Measurements from ENCODE around the gene BRICD5. TPM values are rescaled to one million over a fixed set of nuclear protein-coding genes. Genes with fewer than 3 reads are reported as not detected.
A peak's percentile ranks its signal among the peaks of the same experiment; 100 is the strongest.

BRICD5 gene
- total RNA-seq, 1 donor from 2014 or later, result 5.2 TPM

- no peak overlapping the region for H3K4me3 ChIP-seq
- H3F3A ChIP-seq (ENCODE audit: low read depth), result no peaks in the 10 kb centered on the region
- Mint-ChIP-seq H3K36me3 (peaks cover 2% of the 10 kb centered on the region), H3K4me1 (peaks cover 3% of the 10 kb centered on the region), H3K4me3 (no peak overlapping the region), H3K27ac (no peak overlapping the region), H3K9me3 (no peaks in the 10 kb centered on the region), H3K27me3 (ENCODE audit: insufficient read depth, low read depth) (peaks cover 9% of the 10 kb centered on the region)
- no peaks in the 10 kb centered on the region for H4K20me1 ChIP-seq (ENCODE audit: low read depth)
- H3K36me3 ChIP-seq, result no peaks in the 10 kb centered on the region
- no peak overlapping the region for H3K9ac ChIP-seq
- no peak for DNase-seq (ENCODE audit: low spot score)
- no peaks in the 10 kb centered on the region for H3K27me3 ChIP-seq
- no peaks in the 10 kb centered on the region for H3K79me2 ChIP-seq (ENCODE audit: low read depth)
- TF ChIP-seq EZH2phosphoT487 (IDR thresholded peaks at IDR 0.05), result no peak
- no peak for TF ChIP-seq EZH2 (IDR thresholded peaks at IDR 0.05)
- TF ChIP-seq CTCF (IDR thresholded peaks at IDR 0.05), result no peak
- H3K4me2 ChIP-seq, result no peak overlapping the region
- no peaks in the 10 kb centered on the region for H3K4me1 ChIP-seq
- no peaks in the 10 kb centered on the region for H3K9me3 ChIP-seq (ENCODE audit: low read depth)
- no peak overlapping the region for H3K27ac ChIP-seq
- H2AFZ ChIP-seq (replicated peaks), result no peak overlapping the region
Observed at GRCh38 chr16:2184346-2184745, 26.3 kb downstream of the BRICD5 start.

GRCh38 chr16:2183671-2184070 is 27.0 kb downstream of the BRICD5 start:
- peaks cover 9% of the 10 kb centered on the region for H3K27me3 Mint-ChIP-seq (ENCODE audit: insufficient read depth, low read depth)
- H3K4me1 Mint-ChIP-seq, result peaks cover 3% of the 10 kb centered on the region
- Histone ChIP-seq H3K9me3 (ENCODE audit: low read depth) (no peaks in the 10 kb centered on the region), H3K9ac (no peak overlapping the region), H3K79me2 (ENCODE audit: low read depth) (no peaks in the 10 kb centered on the region), H3K4me2 (no peak overlapping the region), H3K4me1 (no peaks in the 10 kb centered on the region), H3F3A (ENCODE audit: low read depth) (no peaks in the 10 kb centered on the region), H3K36me3 (no peaks in the 10 kb centered on the region), H3K27ac (no peak overlapping the region), H4K20me1 (ENCODE audit: low read depth) (no peaks in the 10 kb centered on the region), H3K4me3 (no peak overlapping the region), H3K27me3 (no peaks in the 10 kb centered on the region), H2AFZ (replicated peaks) (no peak overlapping the region)
- no peak for DNase-seq (ENCODE audit: low spot score)
- no peaks in the 10 kb centered on the region for H3K9me3 Mint-ChIP-seq
- no peak for TF ChIP-seq EZH2phosphoT487 (IDR thresholded peaks at IDR 0.05)
- no peak for TF ChIP-seq EZH2 (IDR thresholded peaks at IDR 0.05)
- TF ChIP-seq CTCF (IDR thresholded peaks at IDR 0.05), result no peak
- H3K27ac Mint-ChIP-seq, result no peak overlapping the region
- H3K36me3 Mint-ChIP-seq, result peaks cover 2% of the 10 kb centered on the region
- no peak overlapping the region for H3K4me3 Mint-ChIP-seq

- Histone ChIP-seq H3K27ac (no peak overlapping the region), H3K4me3 (no peak overlapping the region), H3K4me1 (no peaks in the 10 kb centered on the region), H3F3A (ENCODE audit: low read depth) (peaks cover 5% of the 10 kb centered on the region), H2AFZ (replicated peaks) (no peak overlapping the region), H3K36me3 (no peaks in the 10 kb centered on the region), H4K20me1 (ENCODE audit: low read depth) (no peaks in the 10 kb centered on the region), H3K9ac (no peak overlapping the region), H3K4me2 (no peak overlapping the region), H3K79me2 (ENCODE audit: low read depth) (no peaks in the 10 kb centered on the region), H3K27me3 (no peaks in the 10 kb centered on the region), H3K9me3 (ENCODE audit: low read depth) (no peaks in the 10 kb centered on the region)
- Mint-ChIP-seq H3K4me3 (peak overlapping the region; percentile 73), H3K27me3 (ENCODE audit: insufficient read depth, low read depth) (peaks cover 9% of the 10 kb centered on the region), H3K36me3 (peaks cover 2% of the 10 kb centered on the region), H3K4me1 (peaks cover 3% of the 10 kb centered on the region), H3K9me3 (no peaks in the 10 kb centered on the region), H3K27ac (peak overlapping the region; percentile 70)
- no peak for DNase-seq (ENCODE audit: low spot score)
- TF ChIP-seq CTCF (IDR thresholded peaks at IDR 0.05), result no peak
- no peak for TF ChIP-seq EZH2phosphoT487 (IDR thresholded peaks at IDR 0.05)
- no peak for TF ChIP-seq EZH2 (IDR thresholded peaks at IDR 0.05)
Observed at GRCh38 chr16:2181952-2182351, 28.7 kb downstream of the BRICD5 start.
